ENCODE results near the gene RND3.
A peak's percentile ranks its signal among the peaks of the same experiment; 100 is the strongest.

Gene RND3

GRCh38 chr2:150495001-150495400, 7.5 kb upstream of the RND3 start:
- H3K4me3 ChIP-seq (ENCODE audit: control insufficient read depth, low read depth, low read length), result no peak overlapping the region
- no peak for DNase-seq (ENCODE audit: low read depth)
- no peak for TF ChIP-seq CTCF (IDR thresholded peaks at IDR 0.05; ENCODE audit: control insufficient read depth, insufficient read depth, low read depth, low read length, missing control alignments)

DNA sequence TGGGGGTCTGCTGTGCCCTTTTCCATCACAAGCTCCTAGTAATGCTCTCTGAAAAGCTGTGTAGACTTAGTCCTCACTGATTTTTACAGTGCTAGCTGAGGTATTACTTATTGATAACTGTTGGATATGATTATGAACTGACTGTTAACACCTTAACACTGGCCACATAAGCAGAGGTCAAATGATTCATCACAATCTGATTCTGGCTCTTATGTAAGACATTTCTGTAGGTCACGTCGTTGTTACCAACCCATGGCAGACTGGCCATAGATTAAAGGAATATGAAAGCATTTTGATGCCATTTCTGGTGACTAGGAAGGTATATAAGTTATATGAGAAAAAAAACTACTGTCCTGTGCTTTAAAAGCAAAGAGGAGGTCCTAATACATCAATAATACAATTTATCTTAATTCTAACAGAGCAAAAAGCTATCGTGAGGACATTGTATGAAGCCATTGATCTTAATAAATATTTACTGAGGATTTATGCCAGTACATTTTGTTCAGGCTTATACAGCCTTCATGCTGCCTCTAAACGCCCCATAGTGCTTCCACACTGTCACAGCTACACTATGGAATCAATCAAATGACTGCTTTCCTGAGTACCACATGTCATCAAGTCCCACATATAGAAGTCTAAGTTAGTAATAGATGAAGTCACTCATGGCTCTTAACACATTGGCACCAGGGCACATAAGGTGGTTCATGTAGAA, 6.9 kb upstream of the RND3 start:
- DNase-seq (ENCODE audit: low read depth), result no peak
- no peak for TF ChIP-seq CTCF (IDR thresholded peaks at IDR 0.05; ENCODE audit: control insufficient read depth, insufficient read depth, low read depth, low read length, missing control alignments)
- no peak overlapping the region for H3K4me3 ChIP-seq (ENCODE audit: control insufficient read depth, low read depth, low read length)

DNA sequence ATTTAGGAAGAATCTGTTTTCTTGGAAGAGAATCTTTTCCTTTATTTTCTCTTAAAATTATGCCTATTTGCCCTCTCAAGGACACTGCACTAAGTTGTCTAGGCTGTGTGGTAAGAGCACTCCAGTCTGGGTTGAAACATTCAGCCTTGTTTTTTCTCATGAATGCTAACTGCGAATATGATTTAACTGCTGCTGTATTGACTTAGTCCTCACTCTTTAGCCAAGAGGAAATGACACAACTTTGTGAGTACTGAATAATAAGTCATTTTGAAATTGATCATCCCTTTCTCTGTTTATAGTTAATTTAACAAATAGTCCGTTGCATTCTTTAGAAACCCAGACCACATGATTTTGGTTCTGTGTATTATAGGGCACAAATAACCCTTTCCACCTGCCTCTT, 4.5 kb upstream of the RND3 start:
- no peak overlapping the region for H3K4me3 ChIP-seq (ENCODE audit: control insufficient read depth, low read depth, low read length)
- no peak for DNase-seq (ENCODE audit: low read depth)
- no peak for TF ChIP-seq CTCF (IDR thresholded peaks at IDR 0.05; ENCODE audit: control insufficient read depth, insufficient read depth, low read depth, low read length, missing control alignments)

DNA sequence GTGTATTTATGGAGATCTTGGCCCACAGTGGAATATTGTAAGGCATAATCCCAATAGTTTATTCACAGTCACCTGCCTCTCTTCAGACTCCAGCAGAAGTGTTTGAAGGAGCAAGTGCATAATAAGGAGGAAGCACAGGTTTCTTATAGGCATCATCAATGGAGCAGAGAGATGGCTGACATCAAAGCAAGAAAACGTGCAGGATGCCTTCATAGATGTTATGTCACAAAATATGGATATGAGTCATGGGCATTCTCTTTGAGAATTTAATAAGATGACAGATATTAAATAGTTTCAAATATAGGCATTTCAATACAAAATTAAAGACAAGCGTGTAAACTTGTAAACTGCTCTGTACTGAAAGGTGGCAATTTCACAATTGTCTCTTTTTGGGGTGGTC, 4.0 kb upstream of the RND3 start:
- no peak for DNase-seq (ENCODE audit: low read depth)
- no peak for TF ChIP-seq CTCF (IDR thresholded peaks at IDR 0.05; ENCODE audit: control insufficient read depth, insufficient read depth, low read depth, low read length, missing control alignments)
- no peak overlapping the region for H3K4me3 ChIP-seq (ENCODE audit: control insufficient read depth, low read depth, low read length)

DNA sequence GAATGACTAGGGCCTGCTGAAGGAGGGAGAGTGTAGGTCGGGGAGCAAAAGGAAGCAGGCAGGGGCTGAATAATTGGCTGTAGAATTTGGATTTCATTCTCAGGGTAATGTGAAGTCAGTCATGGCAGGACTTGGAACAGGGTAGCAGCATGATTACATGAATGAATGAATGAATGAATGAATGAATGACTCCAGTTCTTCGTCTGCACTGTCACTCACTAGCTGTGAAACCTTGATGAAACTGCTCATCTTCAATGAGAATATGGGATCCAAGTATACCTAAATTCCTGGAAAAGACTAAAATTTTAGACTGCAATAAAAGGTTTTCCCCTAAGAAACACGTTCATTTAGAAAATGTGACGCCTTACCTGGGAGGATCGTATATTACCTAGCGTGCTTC, 3.0 kb upstream of the RND3 start:
- no peak for TF ChIP-seq CTCF (IDR thresholded peaks at IDR 0.05; ENCODE audit: control insufficient read depth, insufficient read depth, low read depth, low read length, missing control alignments)
- no peak overlapping the region for H3K4me3 ChIP-seq (ENCODE audit: control insufficient read depth, low read depth, low read length)
- no peak for DNase-seq (ENCODE audit: low read depth)

- H3K4me3 ChIP-seq (ENCODE audit: control insufficient read depth, low read depth, low read length), result peak overlapping the region; percentile 94
- no peak for DNase-seq (ENCODE audit: low read depth)
- TF ChIP-seq CTCF (IDR thresholded peaks at IDR 0.05; ENCODE audit: control insufficient read depth, insufficient read depth, low read depth, low read length, missing control alignments), result no peak
Measured at GRCh38 chr2:150486539-150487484, 655 bp downstream of the RND3 start.

Measured in AG09309 (cell line).